ENCODE measurements around the gene ETHE1. TPM values are rescaled to one million over a fixed set of nuclear protein-coding genes. Genes with fewer than 3 reads are reported as not detected.

Gene ETHE1
- polyA plus RNA-seq, 3 donors: 71.2 to 135 (median 111) TPM

DNA sequence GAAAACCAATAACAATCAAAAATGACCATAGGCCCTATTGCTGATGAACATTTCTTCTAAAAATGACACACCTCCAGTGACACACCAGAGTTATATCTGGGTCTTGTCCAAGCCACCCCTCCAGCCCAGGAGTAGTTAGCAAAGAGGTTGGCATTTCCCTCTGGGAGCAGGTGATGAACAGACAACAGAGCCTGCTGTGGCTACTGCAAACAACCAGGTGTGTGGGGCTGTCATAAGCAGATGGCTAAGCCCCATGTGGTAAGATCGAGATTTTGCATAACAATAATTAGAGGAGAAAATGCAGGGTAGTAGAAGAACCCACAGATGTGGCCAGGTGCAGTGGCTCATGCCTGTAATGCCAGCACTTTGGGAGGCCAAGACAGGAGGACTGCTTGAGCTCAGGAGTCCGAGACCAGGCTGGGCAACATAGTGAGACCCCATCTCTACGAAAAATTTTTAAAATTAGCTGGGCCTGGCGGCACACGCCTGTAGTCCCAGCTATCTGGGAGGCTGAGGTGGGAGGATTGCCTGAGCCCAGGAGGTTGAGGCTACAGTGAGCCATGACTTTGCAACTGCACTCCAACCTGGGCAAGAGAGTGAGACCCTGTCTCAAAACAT, 43.3 kb upstream of the ETHE1 start:
- Mint-ChIP-seq H3K27me3 (ENCODE audit: low read depth in 3 of 3) (no peaks in the 10 kb centered on the region), H3K9me3 (no peaks in the 10 kb centered on the region), H3K4me1 (peaks cover 20% of the 10 kb centered on the region), H3K36me3 (peaks cover 13 to 28% of the 10 kb centered on the region in 2 donors), H3K27ac (no peak overlapping the region), H3K4me3 (no peak overlapping the region)
- H3K9ac ChIP-seq (ENCODE audit: insufficient read depth, low read length, poor library complexity, severe bottlenecking): no peak overlapping the region
- 61% methylated on average over 4 of the region's 5 CpGs for WGBS (ENCODE audit: insufficient coverage)
- peaks cover 0 to 17% of the 10 kb centered on the region in 2 donors for H3K36me3 ChIP-seq (replicated peaks in 1 of 2; ENCODE audit: control insufficient read depth in 1 of 2, insufficient read depth in 2 of 2, low read length in 2 of 2)
- no peak for DNase-seq
- H3K27me3 ChIP-seq (ENCODE audit: control insufficient read depth in 2 of 2, insufficient read depth in 2 of 2, low read length in 2 of 2): no peaks in the 10 kb centered on the region
- intact Hi-C loops (cut with micrococcal nuclease): no loop called here
- H4K20me1 ChIP-seq (ENCODE audit: insufficient read depth, low read length): no peaks in the 10 kb centered on the region
- TF ChIP-seq, protein P1, sequence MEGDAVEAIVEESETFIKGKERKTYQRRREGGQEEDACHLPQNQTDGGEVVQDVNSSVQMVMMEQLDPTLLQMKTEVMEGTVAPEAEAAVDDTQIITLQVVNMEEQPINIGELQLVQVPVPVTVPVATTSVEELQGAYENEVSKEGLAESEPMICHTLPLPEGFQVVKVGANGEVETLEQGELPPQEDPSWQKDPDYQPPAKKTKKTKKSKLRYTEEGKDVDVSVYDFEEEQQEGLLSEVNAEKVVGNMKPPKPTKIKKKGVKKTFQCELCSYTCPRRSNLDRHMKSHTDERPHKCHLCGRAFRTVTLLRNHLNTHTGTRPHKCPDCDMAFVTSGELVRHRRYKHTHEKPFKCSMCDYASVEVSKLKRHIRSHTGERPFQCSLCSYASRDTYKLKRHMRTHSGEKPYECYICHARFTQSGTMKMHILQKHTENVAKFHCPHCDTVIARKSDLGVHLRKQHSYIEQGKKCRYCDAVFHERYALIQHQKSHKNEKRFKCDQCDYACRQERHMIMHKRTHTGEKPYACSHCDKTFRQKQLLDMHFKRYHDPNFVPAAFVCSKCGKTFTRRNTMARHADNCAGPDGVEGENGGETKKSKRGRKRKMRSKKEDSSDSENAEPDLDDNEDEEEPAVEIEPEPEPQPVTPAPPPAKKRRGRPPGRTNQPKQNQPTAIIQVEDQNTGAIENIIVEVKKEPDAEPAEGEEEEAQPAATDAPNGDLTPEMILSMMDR (IDR thresholded peaks at IDR 0.05): no peak
- no peak overlapping the region for H3K27ac ChIP-seq (ENCODE audit: low read depth in 1 of 2, low read length in 2 of 2)
- peaks cover 9% of the 10 kb centered on the region in 2 donors for H3K4me1 ChIP-seq (ENCODE audit: control insufficient read depth in 1 of 2, insufficient read depth in 2 of 2, low read length in 2 of 2)
- H3K4me2 ChIP-seq (replicated peaks; ENCODE audit: extremely low read depth, low read length, poor library complexity, severe bottlenecking): no peak overlapping the region
- no peaks in the 10 kb centered on the region for H3K9me3 ChIP-seq (replicated peaks in 1 of 2; ENCODE audit: control insufficient read depth in 1 of 2, insufficient read depth in 1 of 2, low read length in 2 of 2)
- H2AFZ ChIP-seq (ENCODE audit: insufficient read depth, low read depth, low read length, poor library complexity, severe bottlenecking): no peak overlapping the region
- H3K79me2 ChIP-seq (ENCODE audit: insufficient read depth, low read length): peaks cover 50% of the 10 kb centered on the region
- H3K4me3 ChIP-seq (replicated peaks in 1 of 3; ENCODE audit: low read depth in 2 of 3, low read length in 3 of 3): no peak overlapping the region

DNA sequence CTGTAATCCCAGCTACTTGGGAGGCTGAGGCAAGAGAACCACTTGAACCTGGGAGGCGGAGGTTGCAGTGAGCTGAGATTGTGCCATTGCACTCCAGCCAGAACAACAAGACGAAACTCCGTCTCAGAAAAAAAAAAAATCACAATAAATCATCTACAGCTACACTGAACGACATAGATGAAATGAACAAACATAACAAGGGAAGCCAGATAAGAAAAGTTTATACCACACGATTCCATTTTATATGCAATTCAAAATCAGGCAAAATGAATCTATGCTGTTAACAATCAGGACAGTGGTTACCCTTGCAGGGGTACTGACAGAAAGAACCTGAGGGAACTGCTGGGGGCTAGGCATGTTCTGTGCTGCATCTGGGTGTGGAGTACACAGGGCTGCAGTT, 42.7 kb upstream of the ETHE1 start:
- no peak overlapping the region for H3K4me3 Mint-ChIP-seq
- peaks cover 50% of the 10 kb centered on the region for H3K79me2 ChIP-seq (ENCODE audit: insufficient read depth, low read length)
- H3K4me1 Mint-ChIP-seq: peaks cover 18% of the 10 kb centered on the region

More for the DNA sequence above, 42.7 kb upstream of the ETHE1 start:
- H3K9ac ChIP-seq (ENCODE audit: insufficient read depth, low read length, poor library complexity, severe bottlenecking): no peak overlapping the region
- WGBS (ENCODE audit: insufficient coverage): 60% methylated on average over 1 of the region's 5 CpGs
- no peak for DNase-seq
- Mint-ChIP-seq H3K27me3 (ENCODE audit: low read depth in 3 of 3) (no peaks in the 10 kb centered on the region), H3K27ac (peak overlapping the region in 2 of 7 donors; percentile 25 to 40), H3K9me3 (no peaks in the 10 kb centered on the region), H3K36me3 (peaks cover 13 to 32% of the 10 kb centered on the region in 2 donors)
- H3K4me2 ChIP-seq (replicated peaks; ENCODE audit: extremely low read depth, low read length, poor library complexity, severe bottlenecking): no peak overlapping the region
- H2AFZ ChIP-seq (ENCODE audit: insufficient read depth, low read depth, low read length, poor library complexity, severe bottlenecking): no peak overlapping the region
- H3K36me3 ChIP-seq (replicated peaks in 1 of 2; ENCODE audit: control insufficient read depth in 1 of 2, insufficient read depth in 2 of 2, low read length in 2 of 2): peaks cover 0 to 17% of the 10 kb centered on the region in 2 donors
- H3K4me3 ChIP-seq (replicated peaks in 1 of 3; ENCODE audit: low read depth in 2 of 3, low read length in 3 of 3): no peak overlapping the region
- intact Hi-C loops (cut with micrococcal nuclease): no loop called here
- no peaks in the 10 kb centered on the region for H4K20me1 ChIP-seq (ENCODE audit: insufficient read depth, low read length)
- H3K27ac ChIP-seq (ENCODE audit: low read depth in 1 of 2, low read length in 2 of 2): no peak overlapping the region
- TF ChIP-seq, protein P1 (IDR thresholded peaks at IDR 0.05): no peak
- H3K4me1 ChIP-seq (ENCODE audit: control insufficient read depth in 1 of 2, insufficient read depth in 2 of 2, low read length in 2 of 2): peaks cover 3% of the 10 kb centered on the region in 2 donors
- H3K9me3 ChIP-seq (replicated peaks in 1 of 2; ENCODE audit: control insufficient read depth in 1 of 2, insufficient read depth in 1 of 2, low read length in 2 of 2): no peaks in the 10 kb centered on the region
- H3K27me3 ChIP-seq (ENCODE audit: control insufficient read depth in 2 of 2, insufficient read depth in 2 of 2, low read length in 2 of 2): no peaks in the 10 kb centered on the region

All from CD14-positive monocyte (primary cell).